MCF 10A (cell line): ENCODE results near the gene DDX10. TPM values are rescaled to one million over a fixed set of nuclear protein-coding genes. Genes with fewer than 3 reads are reported as not detected.
A peak's percentile ranks its signal among the peaks of the same experiment; 100 is the strongest.
"Not testable (repeated sequence)": the region's sequence is repeated elsewhere in the genome, so short reads cannot be mapped to it uniquely, and the experiment has no call there.

ENCODE experiments used
- BruUV-seq: library from RNA; stranded (reverse); fragments of 400-500 nt; replicated peaks from 2 replicates; lab custom pipeline; 2021; lab: Mats Ljungman, UMichigan
- CTCF ChIA-PET: fragments of 300-600 bp; sonication (Branson Sonifier 250); formaldehyde crosslinking; extraction: SDS; loops from one replicate; lab custom pipeline; 2021; ENCODE audit warnings: antibody characterized with exemption, inconsistent platforms; lab: Yijun Ruan, JAX
- POLR2A ChIA-PET: fragments of 300-600, 350-650 bp; sonication (Branson Sonifier 250); formaldehyde crosslinking; extraction: SDS; loops from one replicate; lab custom pipeline; 2020; ENCODE audit warnings: antibody characterized with exemption, inconsistent platforms; lab: Yijun Ruan, JAX
- DNase-seq: peaks from one replicate; pipeline ENCODE4 v3.0.0-alpha.2; 2018; ENCODE audit not compliant: unreplicated experiment
- H3K27ac Mint-ChIP-seq: one replicate; pipeline ENCODE4 v1.8.0; 2022; ENCODE audit warnings: mild to moderate bottlenecking, low read depth, mixed read lengths; ENCODE audit not compliant: unreplicated experiment
- H3K27me3 Mint-ChIP-seq: one replicate; pipeline ENCODE4 v1.8.0; 2022; ENCODE audit warnings: mixed read lengths; ENCODE audit not compliant: insufficient read depth, unreplicated experiment
- H3K36me3 Mint-ChIP-seq: one replicate; pipeline ENCODE4 v1.8.0; 2022; ENCODE audit warnings: mild to moderate bottlenecking, moderate library complexity, mixed read lengths; ENCODE audit not compliant: insufficient read depth, unreplicated experiment
- H3K4me1 Mint-ChIP-seq: one replicate; pipeline ENCODE4 v1.8.0; 2022; ENCODE audit warnings: mixed read lengths; ENCODE audit not compliant: insufficient read depth, unreplicated experiment
- H3K4me3 Mint-ChIP-seq: one replicate; pipeline ENCODE4 v1.8.0; 2022; ENCODE audit warnings: mild to moderate bottlenecking, moderate library complexity, mixed read lengths; ENCODE audit not compliant: unreplicated experiment
- H3K9me3 Mint-ChIP-seq: one replicate; pipeline ENCODE4 v1.8.0; 2022; ENCODE audit warnings: mixed read lengths; ENCODE audit not compliant: unreplicated experiment
- intact Hi-C: fragments of 100-400 bp; cut with micrococcal nuclease; formaldehyde crosslinking; loops from 2 replicates; pipeline ENCODE4 v1.14.1; 2022
- total RNA-seq: library from RNA; stranded (reverse); gene quantifications from 2 replicates; pipeline ENCODE4 v1.2.3, GENCODE V29; 2022
- TF ChIP-seq, protein P1 (sequence below): fragments of 200-600 bp; IDR thresholded peaks from one replicate; pipeline ENCODE4 v1.8.0; 2022; ENCODE audit warnings: antibody characterized with exemption, mild to moderate bottlenecking; ENCODE audit not compliant: unreplicated experiment

The DDX10 gene
- total RNA-seq, 1 experiment from 2014 or later = 113 TPM

GRCh38 chr11:108734283-108734682 lies 69.4 kb downstream of the DDX10 start:
- Mint-ChIP-seq H3K9me3 (no peaks in the 10 kb centered on the region), H3K4me3 (no peak overlapping the region), H3K27ac (no peak overlapping the region), H3K4me1 (peaks cover 18% of the 10 kb centered on the region), H3K36me3 (peaks cover 10% of the 10 kb centered on the region), H3K27me3 (no peaks in the 10 kb centered on the region)
- DNase-seq = no peak
- CTCF ChIA-PET = interaction anchor here (0.6 to 3.1 kb wide), 7 partner anchors 9 to 141 kb away, joined by 3 to 15 read pairs (median 6); no protein-coding TSS in a partner anchor
- POLR2A ChIA-PET = interaction anchor here (0.5 to 1.2 kb wide), 2 partner anchors 41 to 866 kb away, joined by 3 read pairs; no protein-coding TSS in a partner anchor
- TF ChIP-seq, protein P1, sequence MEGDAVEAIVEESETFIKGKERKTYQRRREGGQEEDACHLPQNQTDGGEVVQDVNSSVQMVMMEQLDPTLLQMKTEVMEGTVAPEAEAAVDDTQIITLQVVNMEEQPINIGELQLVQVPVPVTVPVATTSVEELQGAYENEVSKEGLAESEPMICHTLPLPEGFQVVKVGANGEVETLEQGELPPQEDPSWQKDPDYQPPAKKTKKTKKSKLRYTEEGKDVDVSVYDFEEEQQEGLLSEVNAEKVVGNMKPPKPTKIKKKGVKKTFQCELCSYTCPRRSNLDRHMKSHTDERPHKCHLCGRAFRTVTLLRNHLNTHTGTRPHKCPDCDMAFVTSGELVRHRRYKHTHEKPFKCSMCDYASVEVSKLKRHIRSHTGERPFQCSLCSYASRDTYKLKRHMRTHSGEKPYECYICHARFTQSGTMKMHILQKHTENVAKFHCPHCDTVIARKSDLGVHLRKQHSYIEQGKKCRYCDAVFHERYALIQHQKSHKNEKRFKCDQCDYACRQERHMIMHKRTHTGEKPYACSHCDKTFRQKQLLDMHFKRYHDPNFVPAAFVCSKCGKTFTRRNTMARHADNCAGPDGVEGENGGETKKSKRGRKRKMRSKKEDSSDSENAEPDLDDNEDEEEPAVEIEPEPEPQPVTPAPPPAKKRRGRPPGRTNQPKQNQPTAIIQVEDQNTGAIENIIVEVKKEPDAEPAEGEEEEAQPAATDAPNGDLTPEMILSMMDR = no peak
- no TSS peak for BruUV-seq
- intact Hi-C loops = no loop called here

GRCh38 chr11:108734956-108735559 lies 70.2 kb downstream of the DDX10 start:
- peak; percentile 38 for DNase-seq
- no peak overlapping the region for H3K27ac Mint-ChIP-seq
- peaks cover 14% of the 10 kb centered on the region for H3K36me3 Mint-ChIP-seq
- ChIA-PET POLR2A (interaction anchor here (0.7 kb wide), 3 partner anchors 9 to 40 kb away, joined by 3 read pairs; no protein-coding TSS in a partner anchor), CTCF (interaction anchor here (0.6 to 3.1 kb wide), 13 partner anchors 8 to 1646 kb away, joined by 3 to 15 read pairs (median 3); no protein-coding TSS in a partner anchor)
- no peak overlapping the region for H3K4me3 Mint-ChIP-seq
- H3K9me3 Mint-ChIP-seq = no peaks in the 10 kb centered on the region
- H3K4me1 Mint-ChIP-seq = peaks cover 18% of the 10 kb centered on the region
- intact Hi-C loops = no loop called here
- BruUV-seq = no TSS peak
- H3K27me3 Mint-ChIP-seq = no peaks in the 10 kb centered on the region
- TF ChIP-seq, protein P1 = no peak

DNA sequence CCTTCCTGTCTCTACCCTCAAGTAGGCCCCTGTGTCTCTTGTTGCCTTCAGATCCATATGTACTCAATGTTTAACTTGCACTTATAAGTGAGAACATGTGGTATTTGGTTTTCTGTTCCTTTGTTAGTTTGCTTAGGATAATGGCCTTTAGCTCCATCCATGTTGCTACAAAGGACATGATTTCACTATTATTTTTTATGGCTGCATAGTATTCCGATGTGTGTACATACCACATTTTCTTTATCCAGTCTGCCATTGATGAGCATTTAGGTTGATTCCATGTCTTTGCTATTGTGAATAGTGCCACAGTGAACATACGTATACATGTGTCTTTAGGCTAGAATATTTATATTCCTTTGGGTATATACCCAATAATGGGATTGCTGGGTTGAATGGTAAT lies 75.3 kb downstream of the DDX10 start:
- Mint-ChIP-seq H3K9me3 (peaks cover 10% of the 10 kb centered on the region), H3K36me3 (peaks cover 19% of the 10 kb centered on the region)
- CTCF ChIA-PET, intact Hi-C loops, H3K4me1 Mint-ChIP-seq, H3K4me3 Mint-ChIP-seq, H3K27me3 Mint-ChIP-seq, H3K27ac Mint-ChIP-seq, DNase-seq, BruUV-seq: not testable (repeated sequence)
- POLR2A ChIA-PET = interaction anchor here (0.6 to 1.7 kb wide), 2 partner anchors 10 to 16 kb away, joined by 3 to 4 read pairs; no protein-coding TSS in a partner anchor

DNA sequence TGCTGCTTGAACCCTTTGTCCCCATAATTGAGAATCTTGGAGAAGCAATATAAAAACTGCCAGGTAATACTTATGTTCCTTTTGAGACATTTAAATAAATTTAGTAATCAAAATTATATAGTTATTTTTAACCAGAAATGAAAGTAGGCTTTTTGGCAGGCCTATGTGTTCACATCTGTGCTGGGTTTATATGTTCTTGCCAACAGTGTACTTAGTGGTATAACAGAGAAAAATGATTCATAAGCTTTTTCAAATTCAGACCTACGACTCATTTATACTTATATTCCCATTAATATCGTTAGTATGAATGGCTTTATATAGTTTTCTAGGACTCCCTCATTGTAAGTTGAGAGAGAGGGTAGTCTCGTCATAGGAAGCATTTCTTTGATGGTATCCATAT lies 79.0 kb downstream of the DDX10 start:
- no peak for DNase-seq
- CTCF ChIA-PET = interaction anchor here (1.7 kb wide), 1 partner anchor 9 kb away, joined by 6 read pairs; no protein-coding TSS in a partner anchor
- TF ChIP-seq, protein P1 = no peak
- no peaks in the 10 kb centered on the region for H3K4me1 Mint-ChIP-seq
- H3K27ac Mint-ChIP-seq = no peak overlapping the region
- intact Hi-C loops = no loop called here
- H3K27me3 Mint-ChIP-seq = no peaks in the 10 kb centered on the region
- H3K36me3 Mint-ChIP-seq = peaks cover 19% of the 10 kb centered on the region
- H3K4me3 Mint-ChIP-seq = no peak overlapping the region
- BruUV-seq = no TSS peak
- H3K9me3 Mint-ChIP-seq = peaks cover 10% of the 10 kb centered on the region
- POLR2A ChIA-PET = no interaction called here
